ENCODE measurements around the gene SLC45A3.
A peak's percentile ranks its signal among the peaks of the same experiment; 100 is the strongest.

The SLC45A3 gene

DNA sequence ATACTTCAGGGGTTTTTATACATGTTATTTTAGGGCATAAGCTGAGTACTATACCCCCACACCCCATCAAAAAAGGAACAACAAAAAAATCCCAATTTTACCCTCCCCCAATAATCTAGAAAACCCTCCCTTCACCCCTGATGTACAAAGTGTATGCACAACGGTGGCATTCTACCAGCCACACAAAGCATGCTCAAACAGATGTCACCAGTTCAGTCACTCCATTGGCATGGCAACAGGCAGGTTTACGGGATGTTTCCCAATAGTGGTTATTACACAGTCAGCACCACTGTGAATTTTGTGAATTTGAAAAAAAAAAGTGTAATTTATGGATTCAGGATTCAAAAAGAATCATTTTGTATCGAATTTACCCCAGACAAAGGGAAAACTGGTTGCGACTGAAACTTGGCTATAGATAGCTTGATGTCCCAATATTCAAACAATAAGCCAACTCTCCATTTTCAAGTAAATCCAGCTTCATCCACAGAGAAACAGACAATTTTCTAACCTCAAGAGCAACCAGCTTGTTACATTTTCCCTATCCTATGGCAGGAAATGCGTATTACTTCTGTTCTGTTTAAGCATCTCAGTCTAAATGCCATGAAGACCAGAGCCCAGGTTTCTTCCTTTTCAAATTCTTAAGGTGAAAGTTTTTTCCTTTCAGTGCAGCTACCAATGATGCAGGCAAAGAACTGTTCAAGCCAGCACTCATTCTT is 34.0 kb upstream of the SLC45A3 start:
- H3K4me1 ChIP-seq (ENCODE audit: control insufficient read depth, insufficient read depth, low read length, poor library complexity, severe bottlenecking): no peaks in the 10 kb centered on the region
- H3K27ac ChIP-seq (ENCODE audit: insufficient read depth, low read length, poor library complexity, severe bottlenecking): no peak overlapping the region
- H3K9me3 ChIP-seq (ENCODE audit: control insufficient read depth, low read length): no peaks in the 10 kb centered on the region
- no peak for DNase-seq
- H3K27me3 ChIP-seq (replicated peaks; ENCODE audit: control insufficient read depth, insufficient read depth, low read length, poor library complexity, severe bottlenecking): no peaks in the 10 kb centered on the region
- H3K36me3 ChIP-seq (ENCODE audit: control insufficient read depth, insufficient read depth, low read length): peaks cover 31% of the 10 kb centered on the region
- H3K4me3 ChIP-seq (ENCODE audit: insufficient read depth, low read depth, low read length, poor library complexity, severe bottlenecking): no peak overlapping the region

GRCh38 chr1:205711105-205712048 is 31.1 kb upstream of the SLC45A3 start:
- Histone ChIP-seq H3K27me3 (replicated peaks; ENCODE audit: control insufficient read depth, insufficient read depth, low read length, poor library complexity, severe bottlenecking) (no peaks in the 10 kb centered on the region), H3K9me3 (ENCODE audit: control insufficient read depth, low read length) (no peaks in the 10 kb centered on the region), H3K4me1 (ENCODE audit: control insufficient read depth, insufficient read depth, low read length, poor library complexity, severe bottlenecking) (no peaks in the 10 kb centered on the region), H3K4me3 (ENCODE audit: insufficient read depth, low read depth, low read length, poor library complexity, severe bottlenecking) (no peak overlapping the region), H3K36me3 (ENCODE audit: control insufficient read depth, insufficient read depth, low read length) (peaks cover 4% of the 10 kb centered on the region), H3K27ac (ENCODE audit: insufficient read depth, low read length, poor library complexity, severe bottlenecking) (no peak overlapping the region)
- peak in 2 of 3 donors; percentile 16 to 40 for DNase-seq

- Histone ChIP-seq H3K9me3 (ENCODE audit: control insufficient read depth, low read length) (no peaks in the 10 kb centered on the region), H3K27ac (ENCODE audit: insufficient read depth, low read length, poor library complexity, severe bottlenecking) (no peak overlapping the region), H3K36me3 (ENCODE audit: control insufficient read depth, insufficient read depth, low read length) (no peaks in the 10 kb centered on the region), H3K27me3 (replicated peaks; ENCODE audit: control insufficient read depth, insufficient read depth, low read length, poor library complexity, severe bottlenecking) (no peaks in the 10 kb centered on the region), H3K4me1 (ENCODE audit: control insufficient read depth, insufficient read depth, low read length, poor library complexity, severe bottlenecking) (no peaks in the 10 kb centered on the region), H3K4me3 (ENCODE audit: insufficient read depth, low read depth, low read length, poor library complexity, severe bottlenecking) (no peak overlapping the region)
- DNase-seq: no peak
Observed at GRCh38 chr1:205710201-205711062, 30.1 kb upstream of the SLC45A3 start.

GRCh38 chr1:205709640-205710039 is 29.3 kb upstream of the SLC45A3 start:
- DNase-seq: no peak
- Histone ChIP-seq H3K36me3 (ENCODE audit: control insufficient read depth, insufficient read depth, low read length) (no peaks in the 10 kb centered on the region), H3K27ac (ENCODE audit: insufficient read depth, low read length, poor library complexity, severe bottlenecking) (no peak overlapping the region), H3K4me1 (ENCODE audit: control insufficient read depth, insufficient read depth, low read length, poor library complexity, severe bottlenecking) (no peaks in the 10 kb centered on the region), H3K4me3 (ENCODE audit: insufficient read depth, low read depth, low read length, poor library complexity, severe bottlenecking) (no peak overlapping the region), H3K9me3 (ENCODE audit: control insufficient read depth, low read length) (no peaks in the 10 kb centered on the region), H3K27me3 (replicated peaks; ENCODE audit: control insufficient read depth, insufficient read depth, low read length, poor library complexity, severe bottlenecking) (no peaks in the 10 kb centered on the region)

DNA sequence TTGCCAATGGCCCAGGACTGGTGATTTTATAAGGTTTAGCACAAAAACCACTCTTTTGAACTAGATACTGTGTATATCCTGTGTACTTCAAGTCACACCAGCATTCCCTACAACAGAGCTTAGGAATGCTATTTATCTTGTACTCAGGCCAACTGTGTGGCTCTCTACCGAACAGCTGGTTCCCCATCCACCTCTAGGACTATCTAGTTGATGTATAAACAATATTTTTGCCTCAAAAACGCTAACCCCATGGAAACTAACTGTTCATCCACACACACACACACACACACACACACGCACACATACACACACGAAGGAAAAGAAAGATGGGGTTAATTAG is 28.7 kb upstream of the SLC45A3 start:
- Histone ChIP-seq H3K4me1 (ENCODE audit: control insufficient read depth, insufficient read depth, low read length, poor library complexity, severe bottlenecking) (no peaks in the 10 kb centered on the region), H3K4me3 (ENCODE audit: insufficient read depth, low read depth, low read length, poor library complexity, severe bottlenecking) (no peak overlapping the region), H3K27ac (ENCODE audit: insufficient read depth, low read length, poor library complexity, severe bottlenecking) (no peak overlapping the region), H3K27me3 (replicated peaks; ENCODE audit: control insufficient read depth, insufficient read depth, low read length, poor library complexity, severe bottlenecking) (no peaks in the 10 kb centered on the region), H3K36me3 (ENCODE audit: control insufficient read depth, insufficient read depth, low read length) (no peaks in the 10 kb centered on the region), H3K9me3 (ENCODE audit: control insufficient read depth, low read length) (no peaks in the 10 kb centered on the region)
- no peak for DNase-seq

DNA sequence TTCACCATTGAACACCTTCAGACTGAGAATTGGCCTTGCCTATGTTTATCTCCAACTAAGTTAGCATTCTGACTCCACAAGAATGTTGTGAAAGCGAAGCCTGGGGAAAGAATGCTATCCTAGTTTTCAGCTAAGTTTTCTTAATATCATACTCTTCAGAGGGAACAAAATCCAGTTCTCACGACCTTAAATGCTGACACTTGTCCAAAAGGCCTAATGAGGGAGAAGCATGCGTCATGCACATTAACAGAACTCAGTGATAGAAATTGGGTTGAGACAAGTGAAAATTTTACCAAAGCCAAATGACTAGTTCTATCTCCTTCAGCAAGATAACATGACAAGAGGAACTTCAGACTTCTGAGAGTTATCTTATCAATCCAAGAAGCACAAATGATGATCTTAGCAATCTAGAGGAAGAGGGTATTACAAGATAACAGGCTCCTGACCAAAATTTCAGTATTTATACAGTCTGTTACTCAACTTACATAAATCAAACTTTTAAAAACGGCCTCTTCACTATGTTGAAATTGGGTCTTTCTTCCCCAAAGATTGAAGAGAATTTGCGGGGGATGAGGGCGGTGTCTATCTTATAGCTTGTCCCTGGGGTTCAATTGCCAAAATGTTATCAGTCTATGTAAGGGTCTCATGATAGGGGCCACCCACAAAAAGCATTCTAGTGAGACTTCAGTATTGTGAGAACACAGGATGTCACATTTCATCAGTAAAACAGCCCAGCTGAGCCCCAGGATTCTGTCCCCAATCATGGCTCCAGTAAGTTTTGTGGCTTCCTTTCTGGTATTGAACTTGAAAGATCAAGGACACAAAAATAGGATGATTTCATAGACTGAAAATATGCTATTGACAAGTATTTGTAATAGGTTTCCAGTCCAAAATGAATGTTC is 26.5 kb upstream of the SLC45A3 start:
- Histone ChIP-seq H3K4me1 (ENCODE audit: control insufficient read depth, insufficient read depth, low read length, poor library complexity, severe bottlenecking) (no peaks in the 10 kb centered on the region), H3K27ac (ENCODE audit: insufficient read depth, low read length, poor library complexity, severe bottlenecking) (no peak overlapping the region), H3K4me3 (ENCODE audit: insufficient read depth, low read depth, low read length, poor library complexity, severe bottlenecking) (no peak overlapping the region), H3K36me3 (ENCODE audit: control insufficient read depth, insufficient read depth, low read length) (no peaks in the 10 kb centered on the region), H3K27me3 (replicated peaks; ENCODE audit: control insufficient read depth, insufficient read depth, low read length, poor library complexity, severe bottlenecking) (no peaks in the 10 kb centered on the region), H3K9me3 (ENCODE audit: control insufficient read depth, low read length) (no peaks in the 10 kb centered on the region)
- DNase-seq: no peak

GRCh38 chr1:205704903-205705302 is 24.6 kb upstream of the SLC45A3 start:
- Histone ChIP-seq H3K36me3 (ENCODE audit: control insufficient read depth, insufficient read depth, low read length) (no peaks in the 10 kb centered on the region), H3K27me3 (replicated peaks; ENCODE audit: control insufficient read depth, insufficient read depth, low read length, poor library complexity, severe bottlenecking) (no peaks in the 10 kb centered on the region), H3K9me3 (ENCODE audit: control insufficient read depth, low read length) (no peaks in the 10 kb centered on the region), H3K27ac (ENCODE audit: insufficient read depth, low read length, poor library complexity, severe bottlenecking) (no peak overlapping the region), H3K4me3 (ENCODE audit: insufficient read depth, low read depth, low read length, poor library complexity, severe bottlenecking) (no peak overlapping the region), H3K4me1 (ENCODE audit: control insufficient read depth, insufficient read depth, low read length, poor library complexity, severe bottlenecking) (no peaks in the 10 kb centered on the region)
- no peak for DNase-seq

- no peak for DNase-seq
- Histone ChIP-seq H3K36me3 (ENCODE audit: control insufficient read depth, insufficient read depth, low read length) (no peaks in the 10 kb centered on the region), H3K27ac (ENCODE audit: insufficient read depth, low read length, poor library complexity, severe bottlenecking) (no peak overlapping the region), H3K4me1 (ENCODE audit: control insufficient read depth, insufficient read depth, low read length, poor library complexity, severe bottlenecking) (no peaks in the 10 kb centered on the region), H3K9me3 (ENCODE audit: control insufficient read depth, low read length) (no peaks in the 10 kb centered on the region), H3K4me3 (ENCODE audit: insufficient read depth, low read depth, low read length, poor library complexity, severe bottlenecking) (no peak overlapping the region), H3K27me3 (replicated peaks; ENCODE audit: control insufficient read depth, insufficient read depth, low read length, poor library complexity, severe bottlenecking) (no peaks in the 10 kb centered on the region)
Observed at GRCh38 chr1:205703072-205703471, 22.8 kb upstream of the SLC45A3 start.

- H3K36me3 ChIP-seq (ENCODE audit: control insufficient read depth, insufficient read depth, low read length): no peaks in the 10 kb centered on the region
- no peak for DNase-seq
- no peak overlapping the region for H3K4me3 ChIP-seq (ENCODE audit: insufficient read depth, low read depth, low read length, poor library complexity, severe bottlenecking)
- H3K9me3 ChIP-seq (ENCODE audit: control insufficient read depth, low read length): no peaks in the 10 kb centered on the region
- H3K4me1 ChIP-seq (ENCODE audit: control insufficient read depth, insufficient read depth, low read length, poor library complexity, severe bottlenecking): no peaks in the 10 kb centered on the region
- no peak overlapping the region for H3K27ac ChIP-seq (ENCODE audit: insufficient read depth, low read length, poor library complexity, severe bottlenecking)
- no peaks in the 10 kb centered on the region for H3K27me3 ChIP-seq (replicated peaks; ENCODE audit: control insufficient read depth, insufficient read depth, low read length, poor library complexity, severe bottlenecking)
Observed at GRCh38 chr1:205701891-205702290, 21.6 kb upstream of the SLC45A3 start.
